Epithelial cell of alveolus of lung (primary cell): ENCODE results near the gene ERICH6B. TPM values are rescaled to one million over a fixed set of nuclear protein-coding genes. Genes with fewer than 3 reads are reported as not detected.

ENCODE experiments used
- total RNA-seq: library from RNA; depleted of rRNA; stranded (reverse); fragments of >200 nt; gene quantifications from 2 replicates; pipeline ENCODE4 v1.2.1, GENCODE V29; 2015

Gene ERICH6B
- not detected in 2 replicates for total RNA-seq

DNA sequence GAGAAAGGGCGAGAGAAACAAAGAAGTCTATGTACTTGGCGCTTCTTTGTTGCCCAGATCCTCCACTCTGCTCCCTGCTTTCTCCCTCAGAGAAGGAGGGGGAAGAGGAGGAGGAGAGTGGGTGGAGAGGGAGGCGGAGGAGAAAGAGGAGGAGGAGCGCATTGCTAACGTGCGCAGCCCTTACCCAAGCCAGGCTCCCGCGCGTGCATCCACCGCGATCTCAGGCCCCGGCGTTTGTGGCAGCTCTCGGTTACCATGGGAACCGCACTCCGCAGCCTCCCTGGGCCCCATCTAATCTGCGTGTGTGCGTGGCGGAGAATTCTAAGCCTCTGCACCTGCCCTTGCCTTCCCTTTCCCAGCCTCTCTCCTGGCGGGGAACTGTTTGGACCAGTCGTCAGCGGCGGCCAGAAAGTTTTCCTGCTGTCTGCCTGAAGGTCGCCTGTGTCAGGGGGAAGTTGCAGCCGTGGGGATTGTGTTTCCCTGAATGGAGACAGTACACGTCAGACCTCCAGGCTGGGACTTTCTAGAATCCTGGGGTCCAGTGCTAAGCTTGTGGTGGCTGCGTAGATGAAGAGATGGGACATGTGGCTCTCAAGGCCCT lies at the start of gene ERICH6B:
TSS of gene ERICH6B (minus strand) at position 239 of the 601 bp plus-strand sequence. CDS start 18,734 bp downstream, outside the sequence.

Other genes starting within 250 kb of the ERICH6B start
- gene SLC25A30, start 197.4 kb downstream of the ERICH6B start, total RNA-seq: 4.7 and 7.1 TPM in 2 replicates
- gene COG3, start 150.8 kb downstream of the ERICH6B start, total RNA-seq: 17.8 and 27.2 TPM in 2 replicates
- gene CBY2, start 86.6 kb upstream of the ERICH6B start, total RNA-seq: not detected in 2 replicates
- gene SIAH3, start 236.0 kb upstream of the ERICH6B start, total RNA-seq: 0.08 and 0.13 TPM in 2 replicates